GM19351 (cell line): Measurements from ENCODE around the gene RXYLT1.

ENCODE experiments used
- ATAC-seq: cut with Tn5 transposase; IDR thresholded peaks from one replicate; pipeline ENCODE4 v1.9.1; 2021; ENCODE audit warnings: mild to moderate bottlenecking, moderate library complexity; ENCODE audit not compliant: unreplicated experiment

The RXYLT1 gene

GRCh38 chr12:63802012-63802608, 22.4 kb downstream of the RXYLT1 start:
- ATAC-seq, result peak; percentile 65

GRCh38 chr12:63804746-63805145, 25.0 kb downstream of the RXYLT1 start:
- ATAC-seq, result no peak

- no peak for ATAC-seq
Measured at GRCh38 chr12:63805704-63806672, 26.3 kb downstream of the RXYLT1 start.

GRCh38 chr12:63808631-63809030, 28.9 kb downstream of the RXYLT1 start:
- no peak for ATAC-seq

- no peak for ATAC-seq
Measured at GRCh38 chr12:63809566-63809965, 29.9 kb downstream of the RXYLT1 start.

- ATAC-seq, result no peak
Measured at GRCh38 chr12:63811334-63811733, 31.6 kb downstream of the RXYLT1 start.

GRCh38 chr12:63811755-63812154, 32.0 kb downstream of the RXYLT1 start:
- ATAC-seq, result no peak

- peak; percentile 37 for ATAC-seq
Measured at GRCh38 chr12:63814146-63814772, 34.5 kb downstream of the RXYLT1 start.

- ATAC-seq, result no peak
Measured at GRCh38 chr12:63815482-63815852, 35.8 kb downstream of the RXYLT1 start.

GRCh38 chr12:63816031-63816430, 36.3 kb downstream of the RXYLT1 start:
- ATAC-seq, result peak; percentile 35

- no peak for ATAC-seq
Measured at GRCh38 chr12:63820427-63820826, 40.7 kb downstream of the RXYLT1 start.

GRCh38 chr12:63821781-63822251, 42.1 kb downstream of the RXYLT1 start:
- ATAC-seq, result no peak

- ATAC-seq, result no peak
Measured at GRCh38 chr12:63822352-63822751, 42.6 kb downstream of the RXYLT1 start.

- no peak for ATAC-seq
Measured at GRCh38 chr12:63823040-63823439, 43.3 kb downstream of the RXYLT1 start.

GRCh38 chr12:63826006-63826585, 46.4 kb downstream of the RXYLT1 start:
- ATAC-seq, result peak; percentile 84

GRCh38 chr12:63828867-63829266, 49.2 kb downstream of the RXYLT1 start:
- ATAC-seq, result no peak

GRCh38 chr12:63836046-63836445, 56.3 kb downstream of the RXYLT1 start:
- no peak for ATAC-seq

GRCh38 chr12:63836936-63837335, 57.2 kb downstream of the RXYLT1 start:
- no peak for ATAC-seq

GRCh38 chr12:63838411-63838810, 58.7 kb downstream of the RXYLT1 start:
- no peak for ATAC-seq

GRCh38 chr12:63841011-63841410, 61.3 kb downstream of the RXYLT1 start:
- no peak for ATAC-seq

GRCh38 chr12:63841571-63841970, 61.9 kb downstream of the RXYLT1 start:
- ATAC-seq, result no peak
